NT2/D1 (cell line): ENCODE results near the gene RMI1.

Experiments used
- YY1 ChIP-seq: IDR thresholded peaks from 2 replicates; pipeline ENCODE4 v1.6.1; 2011; ENCODE audit not compliant: insufficient read length, insufficient read depth
- ZNF274 ChIP-seq: IDR thresholded peaks from 2 replicates; pipeline ENCODE4 v1.6.1; 2011; ENCODE audit warnings: mild to moderate bottlenecking, low read depth, low read length

DNA sequence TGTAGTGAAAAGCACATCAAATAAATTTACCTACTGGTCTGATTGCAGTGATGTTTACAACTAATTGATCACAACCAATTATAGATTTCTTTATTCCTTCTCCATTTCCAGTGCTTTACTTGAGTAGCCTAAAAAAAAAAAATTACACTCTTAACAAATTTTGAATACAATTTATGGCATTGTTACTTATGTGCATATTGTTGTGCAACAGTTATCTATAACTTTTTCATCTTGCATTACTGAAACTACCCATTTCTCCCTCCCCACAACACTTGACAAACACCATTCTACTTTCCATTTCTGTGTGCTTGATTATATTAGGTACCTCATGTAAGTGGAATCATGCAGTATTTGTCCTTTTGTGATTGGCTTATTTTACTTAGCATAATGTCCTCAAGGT lies 12.3 kb downstream of the RMI1 start:
- TF ChIP-seq YY1 (no peak), ZNF274 (no peak)
